ENCODE measurements around the gene ST6GALNAC6. TPM values are rescaled to one million over a fixed set of nuclear protein-coding genes. Genes with fewer than 3 reads are reported as not detected.
A peak's percentile ranks its signal among the peaks of the same experiment; 100 is the strongest.

ST6GALNAC6 gene
- total RNA-seq, 4 donors from 2014 or later = 7.7 to 88.3 (median 18.9) TPM

DNA sequence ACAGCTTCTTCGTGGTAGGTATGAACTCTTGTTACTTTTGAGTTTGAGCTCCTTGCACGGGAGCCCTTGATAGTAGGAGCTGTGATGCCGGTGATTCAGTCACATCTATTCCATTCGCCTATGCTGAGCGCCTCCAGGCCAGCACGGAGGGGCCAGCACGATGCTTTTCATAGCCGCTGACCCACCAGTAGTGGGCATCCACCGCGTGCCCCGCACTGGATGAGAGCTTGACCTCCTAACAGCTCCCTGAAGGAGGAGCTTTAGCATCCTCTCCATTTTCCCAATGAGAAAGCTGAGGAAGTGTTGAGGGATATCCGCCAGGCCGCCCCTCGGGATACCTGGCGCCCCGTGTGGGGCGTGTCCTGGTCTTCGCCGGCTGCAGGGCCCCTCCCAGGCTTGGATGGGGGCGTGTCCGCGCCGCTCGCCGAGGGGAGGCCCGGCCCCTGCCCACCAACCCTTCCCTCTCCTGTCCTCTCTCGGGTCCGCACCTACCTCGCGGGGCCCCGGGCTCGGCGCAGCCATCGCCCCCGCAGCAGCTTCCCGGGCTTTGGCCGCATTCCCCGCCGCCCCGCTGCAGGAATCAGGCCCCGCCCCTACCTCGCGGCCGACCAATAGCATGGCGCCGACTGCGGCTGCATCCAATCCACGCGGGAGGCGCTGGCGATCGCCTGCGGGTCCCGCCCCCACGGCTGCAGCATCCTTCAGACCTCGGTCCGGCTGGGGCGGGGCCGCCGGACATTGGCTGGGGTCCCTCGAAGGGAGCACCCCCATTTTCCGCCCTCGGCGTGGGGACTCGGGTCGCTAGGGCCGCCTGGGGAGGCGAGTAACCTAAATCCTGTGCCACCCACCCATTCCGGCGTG is 31.1 kb upstream of the ST6GALNAC6 start, which contains the start of gene PIP5KL1:
TSS of gene PIP5KL1 (minus strand) at position 547 of the 861 bp plus-strand sequence. CDS start at position 522, 25 bp downstream.
- TF ChIP-seq POLR2A (IDR thresholded peaks at IDR 0.05) = no peak
- TF ChIP-seq, protein P1, sequence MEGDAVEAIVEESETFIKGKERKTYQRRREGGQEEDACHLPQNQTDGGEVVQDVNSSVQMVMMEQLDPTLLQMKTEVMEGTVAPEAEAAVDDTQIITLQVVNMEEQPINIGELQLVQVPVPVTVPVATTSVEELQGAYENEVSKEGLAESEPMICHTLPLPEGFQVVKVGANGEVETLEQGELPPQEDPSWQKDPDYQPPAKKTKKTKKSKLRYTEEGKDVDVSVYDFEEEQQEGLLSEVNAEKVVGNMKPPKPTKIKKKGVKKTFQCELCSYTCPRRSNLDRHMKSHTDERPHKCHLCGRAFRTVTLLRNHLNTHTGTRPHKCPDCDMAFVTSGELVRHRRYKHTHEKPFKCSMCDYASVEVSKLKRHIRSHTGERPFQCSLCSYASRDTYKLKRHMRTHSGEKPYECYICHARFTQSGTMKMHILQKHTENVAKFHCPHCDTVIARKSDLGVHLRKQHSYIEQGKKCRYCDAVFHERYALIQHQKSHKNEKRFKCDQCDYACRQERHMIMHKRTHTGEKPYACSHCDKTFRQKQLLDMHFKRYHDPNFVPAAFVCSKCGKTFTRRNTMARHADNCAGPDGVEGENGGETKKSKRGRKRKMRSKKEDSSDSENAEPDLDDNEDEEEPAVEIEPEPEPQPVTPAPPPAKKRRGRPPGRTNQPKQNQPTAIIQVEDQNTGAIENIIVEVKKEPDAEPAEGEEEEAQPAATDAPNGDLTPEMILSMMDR (IDR thresholded peaks at IDR 0.05) = no peak
- H3K27me3 ChIP-seq = peaks cover 0 to 21% of the 10 kb centered on the region in 2 donors
- peaks cover 0 to 5% (median 0%) of the 10 kb centered on the region in 3 donors for H3K36me3 ChIP-seq
- peaks cover 0 to 37% (median 20%) of the 10 kb centered on the region in 4 donors for H3K4me1 ChIP-seq
- H3K9me3 ChIP-seq = no peaks in the 10 kb centered on the region
- peak within 1 kb of the TSS; percentile 37 to 69 (median 58) for H3K4me3 ChIP-seq
- H3K27ac ChIP-seq = peak within 1 kb of the TSS in 1 of 4 donors; percentile 11
- DNase-seq = peak; percentile 78 to 89 (median 84)

DNA sequence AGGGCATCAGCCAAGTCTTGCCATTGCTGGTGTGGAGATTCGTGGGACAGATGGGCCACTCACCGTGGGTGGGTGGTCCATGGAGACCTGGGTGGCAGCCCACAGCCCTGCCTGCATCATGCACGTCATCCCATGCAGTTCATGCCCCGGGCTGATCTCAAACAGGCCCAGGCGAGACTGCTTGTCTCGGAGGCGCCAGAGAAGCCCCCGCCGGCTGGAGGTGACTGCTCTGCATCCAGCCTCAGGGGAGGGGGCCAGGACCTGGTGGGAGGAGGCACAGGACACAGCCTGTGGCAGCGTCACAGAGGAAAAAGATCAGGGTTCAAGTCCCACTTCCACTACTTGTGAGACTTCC is 30.2 kb upstream of the ST6GALNAC6 start:
- no peak overlapping the region for H3K4me3 ChIP-seq
- H3K27me3 ChIP-seq = peaks cover 0 to 21% of the 10 kb centered on the region in 2 donors
- no peak overlapping the region for H3K27ac ChIP-seq
- no peaks in the 10 kb centered on the region for H3K36me3 ChIP-seq
- DNase-seq = no peak
- peaks cover 0 to 33% (median 20%) of the 10 kb centered on the region in 4 donors for H3K4me1 ChIP-seq
- TF ChIP-seq POLR2A (IDR thresholded peaks at IDR 0.05) = no peak
- TF ChIP-seq, protein P1 (IDR thresholded peaks at IDR 0.05) = no peak
- no peaks in the 10 kb centered on the region for H3K9me3 ChIP-seq

DNA sequence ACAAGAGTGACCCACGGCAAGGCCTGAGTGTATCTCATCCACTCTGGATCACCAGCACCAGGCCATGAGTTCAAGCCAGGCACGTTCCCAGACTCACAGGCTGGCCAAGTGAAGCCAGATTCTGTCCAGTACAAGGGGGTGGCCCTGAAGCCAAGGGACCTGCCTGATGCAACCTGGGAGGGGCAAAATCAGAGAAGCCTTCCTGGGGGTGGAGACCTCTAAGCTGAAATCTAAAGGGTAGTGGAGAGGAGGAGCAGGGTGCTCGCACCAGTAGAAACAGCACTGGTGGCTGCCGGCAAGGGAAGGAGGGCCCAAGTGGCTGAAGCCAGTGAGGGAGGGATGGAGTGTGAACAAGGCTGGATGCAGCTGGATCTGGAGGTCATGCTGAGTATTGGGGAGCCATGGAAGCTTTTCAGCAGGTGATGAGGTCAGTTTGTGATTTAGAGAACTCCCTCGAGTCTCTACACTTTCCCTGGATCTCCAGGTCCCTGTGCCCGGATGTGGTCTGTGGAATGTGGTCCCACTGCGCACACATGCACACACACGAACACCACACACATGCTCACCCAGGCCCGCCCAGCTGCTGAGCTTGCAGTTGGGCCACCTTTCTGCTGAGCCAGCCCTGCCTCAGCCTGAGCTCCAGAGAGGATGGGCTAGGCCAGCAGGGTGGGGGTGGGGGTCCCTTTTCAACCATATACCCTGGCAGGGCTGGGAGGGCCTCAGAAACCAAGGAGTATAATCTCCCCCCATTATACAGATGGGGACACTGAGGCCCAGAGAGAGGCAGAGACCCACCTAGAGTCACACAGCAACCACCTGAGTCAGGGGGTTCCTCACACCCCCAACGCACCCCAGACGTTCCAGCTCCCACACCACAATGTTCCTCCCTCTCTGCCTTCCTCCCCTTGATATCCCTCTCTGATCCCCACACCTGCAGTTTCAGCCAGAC is 29.5 kb upstream of the ST6GALNAC6 start:
- no peak overlapping the region for H3K27ac ChIP-seq
- TF ChIP-seq, protein P1 (IDR thresholded peaks at IDR 0.05) = no peak
- no peak for TF ChIP-seq POLR2A (IDR thresholded peaks at IDR 0.05)
- H3K27me3 ChIP-seq = peaks cover 0 to 21% of the 10 kb centered on the region in 2 donors
- H3K36me3 ChIP-seq = no peaks in the 10 kb centered on the region
- H3K9me3 ChIP-seq = no peaks in the 10 kb centered on the region
- DNase-seq = no peak
- no peak overlapping the region for H3K4me3 ChIP-seq
- H3K4me1 ChIP-seq = peaks cover 0 to 33% (median 20%) of the 10 kb centered on the region in 4 donors

DNA sequence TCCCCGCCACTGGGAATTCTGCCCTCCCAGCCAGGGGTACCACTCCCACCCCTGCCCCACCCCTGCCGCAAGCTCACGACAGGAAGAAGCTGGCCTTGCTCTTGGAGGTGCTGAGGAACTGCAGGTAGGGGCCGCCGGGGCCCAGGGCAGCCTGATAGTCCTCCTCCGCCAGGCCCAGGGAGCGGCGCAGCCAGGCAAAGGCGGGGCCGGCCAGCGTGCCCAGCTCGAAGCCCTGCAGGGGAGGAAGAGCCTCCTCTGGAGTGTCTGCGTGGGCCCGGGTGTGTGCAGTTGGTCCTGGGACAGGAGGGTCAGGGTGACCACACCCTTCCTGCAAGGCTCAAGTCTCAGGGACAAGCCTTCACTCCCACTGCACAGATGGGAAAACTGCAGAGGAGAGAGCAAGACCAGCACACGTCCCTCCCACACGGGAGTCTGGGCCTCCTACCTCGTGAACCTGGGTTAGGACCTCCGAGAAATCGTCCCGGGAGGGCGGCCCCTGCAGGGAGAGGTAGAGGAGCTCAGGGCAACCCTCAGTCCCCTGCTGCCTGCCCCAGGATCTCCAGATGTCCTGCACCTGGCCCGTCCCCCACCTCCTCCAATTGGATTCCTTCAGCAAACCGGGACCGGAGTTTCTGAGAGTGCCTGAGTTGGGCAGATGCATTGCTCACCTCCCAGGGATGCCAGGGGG is 28.7 kb upstream of the ST6GALNAC6 start:
- Histone ChIP-seq H3K4me3 (peak overlapping the region; percentile 18 to 47 (median 36)), H3K4me1 (peaks cover 0 to 33% (median 20%) of the 10 kb centered on the region in 4 donors), H3K36me3 (no peaks in the 10 kb centered on the region), H3K27ac (no peak overlapping the region), H3K27me3 (peaks cover 0 to 21% of the 10 kb centered on the region in 2 donors), H3K9me3 (no peaks in the 10 kb centered on the region)
- TF ChIP-seq POLR2A (IDR thresholded peaks at IDR 0.05) = no peak
- TF ChIP-seq, protein P1 (IDR thresholded peaks at IDR 0.05) = no peak
- DNase-seq = no peak

Data from Peyer's patch (tissue), 4 donors.